Smooth muscle cell (in vitro differentiated cells): Measurements from ENCODE around the gene ACSL3. TPM values are rescaled to one million over a fixed set of nuclear protein-coding genes. Genes with fewer than 3 reads are reported as not detected.

Experiments
- DNase-seq: peaks from one replicate; lab custom pipeline; 2025; ENCODE audit not compliant: unreplicated experiment; lab: John Stamatoyannopoulos, UW
- H2AFZ ChIP-seq: fragments of 200-600 bp; sonication (generic); 2 replicates; pipeline ENCODE4 v1.6.0; 2016; ENCODE audit warnings: antibody characterized with exemption, low read depth, mild to moderate bottlenecking
- H3F3A ChIP-seq: fragments of 200-600 bp; sonication (generic); 2 replicates; pipeline ENCODE4 v1.6.0; 2017; ENCODE audit warnings: antibody characterized with exemption, low read depth
- H3K27ac ChIP-seq: fragments of 200-600 bp; sonication (generic); 2 replicates; pipeline ENCODE4 v1.5.1; 2016; ENCODE audit warnings: low read depth, mild to moderate bottlenecking
- H3K27me3 ChIP-seq: fragments of 200-600 bp; sonication (generic); 2 replicates; pipeline ENCODE4 v1.6.1; 2016; ENCODE audit warnings: low read depth, mild to moderate bottlenecking
- H3K36me3 ChIP-seq: fragments of 200-600 bp; sonication (generic); 2 replicates; pipeline ENCODE4 v1.5.1; 2016; ENCODE audit warnings: low read depth
- H3K4me1 ChIP-seq: fragments of 200-600 bp; sonication (generic); 2 replicates; pipeline ENCODE4 v1.5.1; 2016; ENCODE audit warnings: low read depth
- H3K4me2 ChIP-seq: fragments of 200-600 bp; sonication (generic); 2 replicates; pipeline ENCODE4 v1.6.0; 2016; ENCODE audit warnings: mild to moderate bottlenecking
- H3K4me3 ChIP-seq: fragments of 200-600 bp; sonication (generic); 2 replicates; pipeline ENCODE4 v1.5.1; 2016; ENCODE audit warnings: mild to moderate bottlenecking
- H3K79me2 ChIP-seq: fragments of 200-600 bp; sonication (generic); 2 replicates; pipeline ENCODE4 v1.6.0; 2016; ENCODE audit warnings: low read depth, mild to moderate bottlenecking
- H3K9ac ChIP-seq: fragments of 200-600 bp; sonication (generic); 2 replicates; pipeline ENCODE4 v1.6.0; 2016; ENCODE audit warnings: low read depth
- H3K9me3 ChIP-seq: fragments of 200-600 bp; sonication (generic); replicated peaks from 2 replicates; pipeline ENCODE4 v1.5.1; 2016; ENCODE audit warnings: low read depth
- H4K20me1 ChIP-seq: fragments of 200-600 bp; sonication (generic); 2 replicates; pipeline ENCODE4 v1.6.0; 2016; ENCODE audit warnings: low read depth
- CTCF ChIP-seq: fragments of 200-600 bp; sonication (generic); IDR thresholded peaks from 2 replicates; pipeline ENCODE4 v1.5.1; 2017; ENCODE audit warnings: borderline replicate concordance, mild to moderate bottlenecking, antibody characterized with exemption; ENCODE audit not compliant: insufficient read depth, poor library complexity, severe bottlenecking
- WGBS: methylation state at CpG from one replicate; pipeline ENCODE4 v1.1.7; 2016; ENCODE audit warnings: low lambda C conversion rate; 5-methylcytosine and 5-hydroxymethylcytosine counted together
- polyA plus RNA-seq: library from polyadenylated mRNA; unstranded; fragments of >200 nt; fragmentation: Nextera tagmentation; extraction: Ambion mirVana; gene quantifications from 2 replicates; pipeline ENCODE4 v1.2.1, GENCODE V29; 2016
- total RNA-seq: library from RNA; depleted of rRNA; stranded (reverse); fragments of >200 nt; gene quantifications from 2 replicates; pipeline ENCODE4 v1.2.3, GENCODE V29; 2014

The ACSL3 gene
- total and polyA plus RNA-seq, 2 experiments from 2014 or later = 111 to 183 TPM

GRCh38 chr2:222979484-222979883 lies 118.6 kb downstream of the ACSL3 start:
- Histone ChIP-seq H3K36me3 (no peaks in the 10 kb centered on the region), H3K4me3 (no peak overlapping the region), H3K4me2 (no peak overlapping the region), H3K9me3 (no peaks in the 10 kb centered on the region), H3F3A (peaks cover 4% of the 10 kb centered on the region), H2AFZ (no peak overlapping the region), H3K4me1 (no peaks in the 10 kb centered on the region), H3K9ac (no peak overlapping the region), H3K27ac (no peak overlapping the region), H4K20me1 (no peaks in the 10 kb centered on the region), H3K27me3 (no peaks in the 10 kb centered on the region), H3K79me2 (no peaks in the 10 kb centered on the region)
- WGBS = 87% methylated on average over 3 of the region's 3 CpGs
- no peak for DNase-seq
- TF ChIP-seq CTCF = no peak

GRCh38 chr2:222982010-222982908 lies 121.4 kb downstream of the ACSL3 start:
- Histone ChIP-seq H3K27ac (peak overlapping the region; percentile 76), H3K79me2 (no peaks in the 10 kb centered on the region), H3F3A (no peaks in the 10 kb centered on the region), H3K27me3 (no peaks in the 10 kb centered on the region), H3K9me3 (no peaks in the 10 kb centered on the region), H3K4me3 (no peak overlapping the region), H2AFZ (no peak overlapping the region), H3K4me2 (no peak overlapping the region), H3K9ac (no peak overlapping the region), H3K36me3 (no peaks in the 10 kb centered on the region), H4K20me1 (no peaks in the 10 kb centered on the region), H3K4me1 (no peaks in the 10 kb centered on the region)
- WGBS = 71% methylated on average over 8 of the region's 8 CpGs
- TF ChIP-seq CTCF = peak; percentile 55
- peak; percentile 5 for DNase-seq

GRCh38 chr2:222982909-222983265 lies 122.1 kb downstream of the ACSL3 start:
- Histone ChIP-seq H3K36me3 (no peaks in the 10 kb centered on the region), H2AFZ (no peak overlapping the region), H3K27ac (peak overlapping the region; percentile 76), H3K9me3 (no peaks in the 10 kb centered on the region), H3K4me3 (no peak overlapping the region), H3F3A (no peaks in the 10 kb centered on the region), H4K20me1 (no peaks in the 10 kb centered on the region), H3K79me2 (no peaks in the 10 kb centered on the region), H3K4me1 (no peaks in the 10 kb centered on the region), H3K27me3 (no peaks in the 10 kb centered on the region), H3K4me2 (no peak overlapping the region), H3K9ac (no peak overlapping the region)
- WGBS = 93% methylated on average over 3 of the region's 3 CpGs
- DNase-seq = no peak
- TF ChIP-seq CTCF = no peak

GRCh38 chr2:222984908-222985307 lies 124.1 kb downstream of the ACSL3 start:
- Histone ChIP-seq H3F3A (no peaks in the 10 kb centered on the region), H3K4me1 (no peaks in the 10 kb centered on the region), H3K4me2 (no peak overlapping the region), H3K9me3 (no peaks in the 10 kb centered on the region), H3K36me3 (no peaks in the 10 kb centered on the region), H3K4me3 (no peak overlapping the region), H3K27ac (peak overlapping the region; percentile 13), H2AFZ (no peak overlapping the region), H3K79me2 (no peaks in the 10 kb centered on the region), H3K27me3 (no peaks in the 10 kb centered on the region), H3K9ac (no peak overlapping the region), H4K20me1 (no peaks in the 10 kb centered on the region)
- TF ChIP-seq CTCF = no peak
- WGBS = 77% methylated on average over 2 of the region's 2 CpGs
- no peak for DNase-seq
